Activated CD4-positive, alpha-beta memory T cell treated with anti-CD3 and anti-CD28 coated beads, Interleukin-2, amount 10 ng/mL, durations not matched to agents 7 days and 5 days (primary cell): ENCODE results near the gene SGTA. TPM values are rescaled to one million over a fixed set of nuclear protein-coding genes. Genes with fewer than 3 reads are reported as not detected.
"Not testable (repeated sequence)": the region's sequence is repeated elsewhere in the genome, so short reads cannot be mapped to it uniquely, and the experiment has no call there.

Source experiments
- CTCF ChIA-PET: fragments of 350-600 bp; sonication (Branson Sonifier 250); formaldehyde crosslinking; loops from one replicate; lab custom pipeline; 2021; ENCODE audit warnings: antibody characterized with exemption, inconsistent platforms; lab: Charles Lee
- POLR2A ChIA-PET: fragments of 350-600 bp; sonication (Branson Sonifier 250); formaldehyde crosslinking; loops from one replicate; lab custom pipeline; 2021; ENCODE audit warnings: antibody characterized with exemption; lab: Charles Lee
- DNase-seq: peaks from one replicate; pipeline ENCODE4 v3.0.0-alpha.2; 2020
- H3K27ac Mint-ChIP-seq: one replicate; pipeline ENCODE4 v1.8.0; 2021; ENCODE audit warnings: mild to moderate bottlenecking, mixed read lengths
- H3K27me3 Mint-ChIP-seq: one replicate; pipeline ENCODE4 v1.8.0; 2021; ENCODE audit warnings: mixed read lengths
- H3K36me3 Mint-ChIP-seq: one replicate; pipeline ENCODE4 v1.8.0; 2021; ENCODE audit warnings: low read depth, mixed read lengths
- H3K4me1 Mint-ChIP-seq: one replicate; pipeline ENCODE4 v1.8.0; 2021; ENCODE audit warnings: mixed read lengths
- H3K4me3 Mint-ChIP-seq: one replicate; pipeline ENCODE4 v1.8.0; 2021; ENCODE audit warnings: mild to moderate bottlenecking, mixed read lengths
- H3K9me3 Mint-ChIP-seq: one replicate; pipeline ENCODE4 v1.8.0; 2021; ENCODE audit warnings: mixed read lengths
- total RNA-seq, 2 experiments: library from RNA; stranded (reverse); gene quantifications; one replicate each; pipeline ENCODE4 v1.2.3, GENCODE V29; 2021

SGTA gene
- total RNA-seq, 2 experiments from 2014 or later: 38.2 to 42.7 TPM

- Mint-ChIP-seq H3K4me3 (no peak overlapping the region), H3K27me3 (peaks cover 19% of the 10 kb centered on the region), H3K27ac (no peak overlapping the region), H3K9me3 (peaks cover 11% of the 10 kb centered on the region), H3K36me3 (peaks cover 3% of the 10 kb centered on the region), H3K4me1 (peaks cover 3% of the 10 kb centered on the region)
- ChIA-PET POLR2A (no interaction called here), CTCF (no interaction called here)
- no peak for DNase-seq
Measured at GRCh38 chr19:2717638-2718541, 65.2 kb downstream of the SGTA start.

- ChIA-PET CTCF (no interaction called here), POLR2A (no interaction called here)
- Mint-ChIP-seq H3K36me3 (peaks cover 3% of the 10 kb centered on the region), H3K27me3 (peaks cover 15% of the 10 kb centered on the region), H3K4me3 (no peak overlapping the region), H3K4me1 (peaks cover 3% of the 10 kb centered on the region), H3K27ac (no peak overlapping the region), H3K9me3 (peaks cover 11% of the 10 kb centered on the region)
- no peak for DNase-seq
Measured at GRCh38 chr19:2716722-2717637, 66.1 kb downstream of the SGTA start.

- Mint-ChIP-seq H3K27ac (no peak overlapping the region), H3K4me3 (no peak overlapping the region), H3K36me3 (peaks cover 3% of the 10 kb centered on the region), H3K4me1 (peaks cover 3% of the 10 kb centered on the region), H3K27me3 (peaks cover 10% of the 10 kb centered on the region), H3K9me3 (peaks cover 11% of the 10 kb centered on the region)
- CTCF ChIA-PET: no interaction called here
- no peak for DNase-seq
- POLR2A ChIA-PET: no interaction called here
Measured at GRCh38 chr19:2716275-2716650, 66.8 kb downstream of the SGTA start.

DNA sequence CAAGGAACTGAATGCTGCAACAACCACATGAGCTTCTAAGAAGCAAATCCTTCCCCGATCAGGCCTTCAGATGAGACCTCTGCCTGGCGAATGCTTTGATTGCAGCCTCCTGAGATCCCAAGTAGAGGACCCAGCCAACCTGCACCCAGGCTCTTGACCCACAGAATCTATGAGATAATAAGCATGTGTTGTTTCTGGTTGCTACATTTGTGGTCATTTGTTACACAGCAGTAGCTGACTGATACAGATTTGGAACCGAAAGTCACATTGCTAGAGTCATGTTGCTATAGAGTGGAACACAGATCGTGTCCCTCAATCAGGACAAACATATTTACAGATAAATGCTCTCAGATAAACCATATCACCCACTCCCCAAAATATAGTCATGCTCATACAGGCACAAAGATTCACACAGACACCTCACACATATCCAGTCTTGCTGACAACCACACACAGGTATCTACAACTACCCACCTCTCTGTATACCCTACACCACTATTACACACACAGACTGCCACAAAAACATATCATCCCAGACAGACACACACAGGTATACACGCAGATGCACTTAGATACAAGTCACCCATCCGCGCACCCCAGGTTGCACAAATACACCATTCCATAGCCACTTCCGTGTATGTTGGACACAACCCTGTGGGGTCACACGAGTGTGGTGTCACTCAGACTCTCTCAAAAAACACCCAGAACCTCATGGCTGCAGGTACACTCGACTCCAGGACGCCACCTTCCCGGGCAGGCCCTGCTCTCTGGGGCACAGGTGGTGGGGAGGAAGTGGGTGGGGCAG, 67.4 kb downstream of the SGTA start:
- POLR2A ChIA-PET: no interaction called here
- peaks cover 10% of the 10 kb centered on the region for H3K27me3 Mint-ChIP-seq
- no peak for DNase-seq
- H3K9me3 Mint-ChIP-seq: peaks cover 11% of the 10 kb centered on the region
- H3K27ac Mint-ChIP-seq: no peak overlapping the region
- H3K36me3 Mint-ChIP-seq: peaks cover 3% of the 10 kb centered on the region
- peaks cover 3% of the 10 kb centered on the region for H3K4me1 Mint-ChIP-seq
- CTCF ChIA-PET: no interaction called here
- H3K4me3 Mint-ChIP-seq: no peak overlapping the region

DNA sequence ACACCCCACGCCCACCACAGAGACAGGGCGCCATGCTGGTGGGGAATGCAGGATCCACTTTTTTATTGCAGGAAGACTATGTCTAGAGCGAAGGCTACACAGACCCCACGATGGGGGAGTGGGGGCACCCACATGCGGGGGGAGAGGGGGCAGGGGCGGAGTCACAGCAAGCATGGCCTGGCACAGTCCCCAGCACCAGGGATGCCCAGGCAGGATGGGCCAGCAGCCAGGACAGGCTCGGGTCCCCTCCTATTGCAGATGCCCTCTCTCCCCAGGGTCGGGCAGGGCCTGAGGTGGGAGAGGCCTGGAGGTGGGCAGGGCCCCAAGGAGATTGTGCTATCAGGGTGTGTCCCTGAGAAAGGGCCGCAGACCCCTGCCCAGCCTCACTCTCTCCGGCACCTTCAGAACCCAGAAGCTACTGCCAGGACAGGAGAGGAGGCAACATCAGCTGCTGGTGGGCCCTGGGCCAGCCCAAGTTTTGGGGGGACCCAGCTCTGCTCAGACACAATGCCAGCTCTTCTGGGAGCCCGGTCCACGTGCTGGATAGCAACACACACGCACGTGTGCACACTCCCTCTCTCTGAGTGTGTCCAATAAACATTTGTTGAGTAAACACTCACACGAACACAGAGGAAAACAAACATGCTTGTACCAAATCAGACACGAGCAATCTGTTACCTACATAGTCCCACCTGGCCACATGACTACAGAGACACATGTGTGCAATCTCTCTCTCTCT, 68.4 kb downstream of the SGTA start:
- Mint-ChIP-seq H3K4me3 (no peak overlapping the region), H3K9me3 (peaks cover 11% of the 10 kb centered on the region), H3K27me3 (peaks cover 6% of the 10 kb centered on the region), H3K4me1 (peaks cover 1% of the 10 kb centered on the region), H3K27ac (no peak overlapping the region), H3K36me3 (peaks cover 3% of the 10 kb centered on the region)
- ChIA-PET CTCF (no interaction called here), POLR2A (no interaction called here)
- DNase-seq: no peak

DNA sequence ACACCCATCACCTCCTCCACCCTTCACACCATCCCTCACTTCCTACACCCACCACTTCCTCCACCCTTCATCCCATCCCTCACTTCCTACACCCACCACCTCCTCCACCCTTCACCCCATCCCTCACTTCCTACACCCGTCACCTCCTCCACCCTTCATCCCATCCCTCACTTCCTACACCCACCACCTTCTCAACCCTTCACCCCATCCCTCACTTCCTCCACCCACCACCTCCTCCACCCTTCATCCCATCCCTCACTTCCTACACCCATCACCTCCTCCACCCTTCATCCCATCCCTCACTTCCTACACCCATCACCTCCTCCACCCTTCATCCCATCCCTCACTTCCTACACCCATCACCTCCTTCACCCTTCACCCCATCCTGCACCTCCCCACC, 69.0 kb downstream of the SGTA start:
- CTCF ChIA-PET, POLR2A ChIA-PET, DNase-seq, H3K4me1 Mint-ChIP-seq, H3K36me3 Mint-ChIP-seq, H3K27me3 Mint-ChIP-seq, H3K27ac Mint-ChIP-seq, H3K4me3 Mint-ChIP-seq: not testable (repeated sequence)
- peaks cover 11% of the 10 kb centered on the region for H3K9me3 Mint-ChIP-seq

- H3K4me3 Mint-ChIP-seq, POLR2A ChIA-PET, H3K4me1 Mint-ChIP-seq, H3K27ac Mint-ChIP-seq, DNase-seq, H3K27me3 Mint-ChIP-seq, H3K36me3 Mint-ChIP-seq, CTCF ChIA-PET: not testable (repeated sequence)
- peaks cover 11% of the 10 kb centered on the region for H3K9me3 Mint-ChIP-seq
Measured at GRCh38 chr19:2713170-2713569, 69.9 kb downstream of the SGTA start.

GRCh38 chr19:2711875-2712205, 71.2 kb downstream of the SGTA start:
- H3K27me3 Mint-ChIP-seq: no peaks in the 10 kb centered on the region
- no peak overlapping the region for H3K4me3 Mint-ChIP-seq
- H3K9me3 Mint-ChIP-seq: peaks cover 11% of the 10 kb centered on the region
- no peak for DNase-seq
- ChIA-PET POLR2A (no interaction called here), CTCF (no interaction called here)
- H3K36me3 Mint-ChIP-seq: peaks cover 3% of the 10 kb centered on the region
- H3K4me1 Mint-ChIP-seq: no peaks in the 10 kb centered on the region
- H3K27ac Mint-ChIP-seq: no peak overlapping the region

- ChIA-PET POLR2A (no interaction called here), CTCF (interaction anchor here (0.5 kb wide), 1 partner anchor 290 kb away, joined by 3 read pairs; no protein-coding TSS in a partner anchor)
- Mint-ChIP-seq H3K27me3 (no peaks in the 10 kb centered on the region), H3K36me3 (peaks cover 3% of the 10 kb centered on the region), H3K27ac (no peak overlapping the region), H3K4me1 (no peaks in the 10 kb centered on the region), H3K9me3 (peaks cover 11% of the 10 kb centered on the region), H3K4me3 (no peak overlapping the region)
- no peak for DNase-seq
Measured at GRCh38 chr19:2711172-2711874, 71.8 kb downstream of the SGTA start.

DNA sequence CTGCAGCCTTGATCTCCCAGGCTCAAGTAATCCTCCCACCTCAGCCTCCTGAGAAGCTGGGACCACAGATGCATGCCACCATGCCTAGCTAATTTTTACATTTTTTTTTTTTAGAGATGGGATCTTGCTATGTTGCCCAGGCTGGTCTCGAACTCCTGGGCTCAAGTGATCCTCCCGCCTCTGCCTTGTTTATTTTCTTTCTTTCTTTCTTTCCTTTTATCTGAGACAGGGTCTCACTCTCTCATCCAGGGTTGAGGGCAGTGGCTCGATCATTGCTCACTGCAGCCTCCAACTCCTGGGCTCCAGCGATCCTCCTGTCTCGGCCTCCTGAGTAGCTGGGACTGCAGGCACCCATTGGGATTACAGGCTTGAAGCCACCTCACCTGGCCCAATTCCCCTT, 76.8 kb downstream of the SGTA start:
- CTCF ChIA-PET: interaction anchor here (2.7 kb wide), 1 partner anchor 58 kb away, joined by 8 read pairs; no protein-coding TSS in a partner anchor

More for the DNA sequence above, 76.8 kb downstream of the SGTA start:
- no peak for DNase-seq
- no peaks in the 10 kb centered on the region for H3K9me3 Mint-ChIP-seq
- no peak overlapping the region for H3K27ac Mint-ChIP-seq
- H3K4me1 Mint-ChIP-seq: peaks cover 3% of the 10 kb centered on the region
- POLR2A ChIA-PET: no interaction called here
- H3K36me3 Mint-ChIP-seq: no peaks in the 10 kb centered on the region
- no peak overlapping the region for H3K4me3 Mint-ChIP-seq
- peaks cover 4% of the 10 kb centered on the region for H3K27me3 Mint-ChIP-seq
